Central memory CD4-positive, alpha-beta T cell (primary cell): Measurements from ENCODE around the gene KPTN.

Source experiments
- DNase-seq: peaks from one replicate; pipeline ENCODE4 v3.0.0; 2022

KPTN gene

GRCh38 chr19:47508721-47509120 lies 24.7 kb upstream of the KPTN start:
- no peak for DNase-seq

GRCh38 chr19:47507924-47508553 lies 24.0 kb upstream of the KPTN start:
- DNase-seq, result no peak

DNA sequence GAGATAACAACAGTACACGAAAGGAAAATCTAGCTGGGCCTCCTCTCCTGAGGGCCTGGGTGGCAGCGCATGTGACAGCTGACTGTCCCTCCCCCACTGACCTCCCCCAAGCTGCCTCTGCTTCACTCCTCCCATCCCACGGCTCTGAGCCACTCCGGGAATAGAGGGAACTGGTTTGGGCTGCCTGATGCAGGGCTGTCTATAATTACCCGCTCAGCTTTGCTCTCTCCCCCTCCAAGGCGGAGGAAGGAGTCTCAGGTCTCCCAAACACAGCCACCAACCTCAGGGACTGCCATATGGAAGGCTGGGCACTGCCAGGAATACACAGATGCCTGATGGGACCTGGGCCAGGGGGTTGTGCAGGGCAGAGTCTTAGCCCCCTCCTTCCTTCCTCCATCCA lies 23.0 kb upstream of the KPTN start:
- DNase-seq, result no peak

DNA sequence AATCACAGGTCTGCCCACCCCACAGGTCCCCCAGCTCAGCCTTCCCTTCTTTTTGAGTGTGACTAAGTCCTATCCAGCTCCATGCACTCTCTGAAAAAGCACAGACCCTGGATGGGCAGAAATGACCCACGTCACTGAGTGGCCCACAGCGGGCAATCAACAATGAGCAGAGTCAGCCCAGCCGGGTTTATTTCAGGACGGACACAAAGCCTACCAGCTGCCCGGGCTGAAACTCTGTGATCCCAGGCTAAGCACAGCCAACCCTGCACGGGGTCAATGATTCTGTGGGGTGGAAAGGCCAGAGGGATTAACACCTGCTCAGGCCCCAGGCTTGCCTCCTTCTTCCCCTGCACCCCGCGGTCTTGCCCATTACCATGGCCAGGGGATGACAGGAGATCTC lies 22.4 kb upstream of the KPTN start:
- no peak for DNase-seq

- DNase-seq, result no peak
Measured at GRCh38 chr19:47505506-47505905, 21.5 kb upstream of the KPTN start.

GRCh38 chr19:47503826-47504150 lies 19.8 kb upstream of the KPTN start:
- no peak for DNase-seq

DNA sequence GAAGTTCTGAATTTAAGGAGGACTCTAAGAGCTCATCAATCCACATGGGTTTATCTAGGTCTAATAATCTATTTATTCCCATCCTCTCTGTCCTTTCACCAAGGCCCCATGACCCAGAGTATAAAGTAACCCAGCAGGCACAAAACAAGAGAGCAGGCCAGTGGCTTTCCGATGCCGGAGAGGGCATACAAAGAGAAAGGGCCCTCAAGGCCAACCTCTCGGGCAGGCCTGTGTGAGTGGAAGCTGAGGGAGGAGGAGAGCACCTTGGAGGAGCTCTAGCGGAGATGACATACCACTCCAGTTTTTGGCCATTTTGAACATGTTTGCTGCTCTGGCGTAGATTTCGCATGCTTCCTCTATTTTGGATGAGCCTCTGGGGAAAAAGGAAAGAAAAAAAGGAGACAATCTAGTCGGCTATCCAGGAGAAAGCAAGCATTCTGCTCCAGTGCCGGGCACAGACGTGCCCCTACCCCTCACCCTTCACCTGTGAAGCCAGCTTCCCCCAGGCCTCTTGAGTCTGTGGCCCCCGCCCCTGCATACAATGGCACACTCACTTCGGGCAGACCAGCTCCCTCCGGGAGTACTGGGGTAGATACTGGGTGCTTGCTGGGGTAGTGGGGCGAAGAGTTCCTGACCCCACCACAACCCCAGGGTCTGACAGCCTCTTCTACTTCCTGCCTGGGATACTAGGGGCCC lies 19.3 kb upstream of the KPTN start:
- no peak for DNase-seq

DNA sequence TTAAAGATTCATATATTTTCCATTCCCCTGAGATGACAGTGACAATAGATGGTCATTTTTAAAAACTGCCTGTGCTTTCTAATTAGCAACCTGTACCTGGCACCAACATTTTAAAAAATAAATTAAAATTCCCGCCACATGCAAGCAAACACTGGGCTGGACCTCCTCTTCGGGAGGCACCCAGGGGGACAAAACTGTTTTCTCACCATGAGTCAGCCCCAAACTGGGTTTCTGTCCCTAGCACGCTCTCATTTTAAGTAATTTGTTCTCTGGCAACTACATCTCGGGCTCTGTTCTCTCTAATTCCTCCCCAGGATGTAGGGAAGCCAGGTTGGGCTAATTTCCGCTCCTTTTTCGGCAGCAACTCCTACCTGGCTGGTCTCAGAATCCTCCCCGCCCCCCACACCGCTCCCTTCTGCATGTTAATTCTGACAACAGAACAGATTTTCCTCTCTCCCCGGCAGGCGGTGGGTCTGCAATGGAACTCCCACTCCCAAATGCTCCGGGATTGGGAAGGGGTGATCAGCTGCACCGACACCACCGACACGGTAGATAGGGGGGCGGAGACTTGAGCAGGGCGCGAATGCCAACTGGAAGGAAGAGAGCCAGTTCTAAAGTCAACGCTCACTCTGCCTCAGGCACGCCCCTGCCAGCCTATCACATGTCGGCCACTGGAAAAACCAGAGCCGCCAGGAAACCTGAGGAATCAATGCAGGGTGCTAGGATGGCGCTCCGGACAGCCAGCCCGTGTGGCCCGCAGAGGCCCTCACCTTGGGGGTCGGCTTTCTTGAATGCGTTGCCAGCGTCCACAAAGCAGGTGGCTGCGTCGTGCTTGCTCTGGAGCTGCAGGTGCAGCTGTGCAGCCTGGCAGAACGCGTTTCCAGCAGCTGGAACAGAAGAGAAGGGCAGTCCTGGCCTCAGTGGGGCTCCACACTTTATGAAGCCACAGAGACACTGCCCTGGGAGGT lies 16.1 kb upstream of the KPTN start:
- no peak for DNase-seq

- DNase-seq, result no peak
Measured at GRCh38 chr19:47499371-47499770, 15.4 kb upstream of the KPTN start.

GRCh38 chr19:47498561-47498960 lies 14.5 kb upstream of the KPTN start:
- no peak for DNase-seq

DNA sequence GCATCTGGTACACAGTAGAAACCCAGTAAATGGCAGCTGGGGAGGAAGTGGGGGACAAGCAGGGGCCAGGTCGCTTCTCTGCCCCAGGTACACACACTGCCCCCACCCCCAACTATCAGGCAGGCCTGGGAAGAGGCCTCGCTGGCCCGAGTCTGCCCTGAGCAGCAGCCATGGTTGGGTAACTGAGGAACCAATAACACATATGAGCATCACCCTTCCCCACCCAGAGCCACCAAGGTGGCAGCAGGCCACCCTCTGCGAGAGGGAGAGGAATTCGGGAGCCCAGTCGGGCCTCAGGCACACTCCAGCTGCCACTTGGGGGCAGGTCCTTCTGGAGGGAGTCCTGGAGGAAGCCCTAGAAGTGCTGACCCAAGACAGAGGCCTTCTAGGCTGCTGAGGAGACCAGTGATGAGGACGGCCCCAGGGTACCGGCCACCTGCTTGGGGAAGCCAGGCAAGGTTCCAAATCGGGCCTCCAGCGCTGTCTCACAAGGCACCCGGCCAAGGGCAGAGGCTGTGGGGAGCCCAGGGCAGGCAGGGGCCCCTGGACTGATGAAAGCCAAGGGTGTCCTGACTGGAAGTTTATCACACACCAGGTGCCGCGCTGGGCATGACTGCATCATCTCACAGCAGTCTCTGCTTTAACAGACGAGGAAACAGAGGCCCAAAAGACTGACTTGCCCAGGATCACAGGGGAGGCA lies 14.0 kb upstream of the KPTN start:
- no peak for DNase-seq

GRCh38 chr19:47497050-47497766 lies 13.2 kb upstream of the KPTN start:
- no peak for DNase-seq

- DNase-seq, result no peak
Measured at GRCh38 chr19:47495478-47496372, 11.7 kb upstream of the KPTN start.

- DNase-seq, result no peak
Measured at GRCh38 chr19:47494729-47495128, 10.7 kb upstream of the KPTN start.

DNA sequence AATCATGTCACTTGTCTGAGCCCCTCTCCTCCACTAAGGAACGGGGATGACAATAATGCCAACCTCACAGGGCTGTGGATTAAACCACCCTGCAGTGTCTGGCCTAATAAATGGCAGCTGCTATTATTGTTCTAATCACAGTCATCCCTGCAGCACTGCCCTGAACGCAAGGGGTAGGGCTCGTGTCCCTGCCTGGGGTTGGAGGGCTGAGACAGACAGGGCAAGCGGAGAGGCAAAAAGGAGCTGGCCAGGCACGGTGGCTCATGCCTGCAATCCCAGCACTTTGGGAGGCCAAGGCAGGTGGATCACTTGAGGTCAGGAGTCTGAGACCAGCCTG lies 10.2 kb upstream of the KPTN start:
- no peak for DNase-seq

GRCh38 chr19:47493378-47494210 lies 9.6 kb upstream of the KPTN start:
- no peak for DNase-seq

DNA sequence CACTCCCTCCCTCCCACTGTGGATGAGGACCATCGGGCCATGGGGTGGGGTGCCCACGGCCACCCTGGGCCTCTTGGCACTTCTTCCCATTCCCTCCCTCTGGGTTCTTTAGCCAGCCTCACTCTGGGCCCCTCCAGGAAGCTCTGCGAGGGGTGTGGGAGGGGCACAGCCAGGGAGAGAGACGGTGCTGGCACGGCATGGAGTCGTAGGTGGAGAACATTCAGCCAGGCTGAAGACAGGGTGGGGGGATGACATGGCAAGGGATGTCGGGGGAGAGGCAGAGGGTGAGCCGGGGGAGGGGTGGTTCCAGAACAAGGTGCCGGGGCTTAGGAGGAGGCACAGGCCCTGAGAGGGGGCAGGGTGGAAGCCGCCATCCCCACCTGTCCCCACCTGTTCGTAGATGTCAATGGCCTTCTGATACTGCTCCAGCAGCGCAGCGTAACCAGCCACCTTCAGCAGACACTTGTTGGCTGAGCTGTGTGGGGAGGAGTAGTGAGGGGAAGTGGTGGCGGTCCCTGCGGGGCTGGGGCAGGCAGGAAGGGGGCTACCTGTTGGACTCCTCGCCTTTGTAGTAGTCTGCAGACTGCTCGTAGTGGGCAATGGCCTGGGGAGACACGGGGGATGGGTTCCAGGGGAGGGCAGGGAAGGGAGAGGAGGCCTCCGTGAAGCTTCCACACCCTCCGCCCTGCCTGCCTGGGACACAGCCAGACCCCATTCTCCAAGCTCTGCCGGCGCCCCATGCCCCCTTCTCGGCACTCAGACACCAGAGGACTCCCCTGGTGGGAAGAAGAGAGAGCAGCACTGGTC lies 8.8 kb upstream of the KPTN start:
- no peak for DNase-seq

GRCh38 chr19:47492137-47492533 lies 8.1 kb upstream of the KPTN start:
- no peak for DNase-seq

DNA sequence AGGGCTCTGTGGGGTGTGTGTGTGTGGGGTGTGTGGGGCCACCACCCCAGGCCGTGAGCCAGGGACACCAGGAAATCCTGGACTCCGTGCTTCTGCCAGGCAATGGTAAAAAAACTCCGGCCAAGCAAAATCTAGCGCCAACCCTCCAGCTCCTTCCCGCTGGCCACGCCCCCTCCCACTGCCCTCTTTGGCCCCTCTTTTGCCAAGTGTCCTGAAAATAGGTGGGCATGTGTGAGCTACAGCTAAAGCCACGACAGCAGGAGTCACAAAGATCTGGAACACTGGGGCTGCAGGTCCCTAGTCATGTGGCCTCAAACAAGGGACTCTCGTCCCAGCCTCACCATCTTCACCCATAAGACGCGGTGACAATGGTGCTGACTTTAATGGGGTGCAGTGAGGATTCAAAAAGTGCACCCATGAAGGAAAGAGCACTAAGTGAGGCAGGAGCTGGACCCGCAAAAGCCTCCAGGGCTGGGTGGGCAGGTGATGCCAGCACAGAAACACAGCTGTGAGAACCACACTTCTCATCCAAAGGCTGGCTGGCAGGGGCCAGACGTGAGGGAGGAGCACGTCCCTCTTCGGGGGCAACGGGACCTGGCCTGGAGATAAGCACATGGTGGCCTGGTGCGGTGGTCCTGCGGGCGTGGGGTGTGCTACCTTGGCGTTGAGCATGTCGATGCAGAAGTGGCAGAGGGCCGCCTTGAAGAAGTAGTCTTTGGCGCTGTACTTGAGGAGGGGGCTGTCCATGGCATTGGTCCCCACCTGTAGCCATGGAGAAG lies 7.5 kb upstream of the KPTN start:
- no peak for DNase-seq
